Diencephalon (tissue), 1 donor: ENCODE measurements around the gene CHRNA9. TPM values are rescaled to one million over a fixed set of nuclear protein-coding genes. Genes with fewer than 3 reads are reported as not detected.

Experiments used
- small RNA-seq: library from RNA; depleted of rRNA; stranded (forward); fragments of <200 nt; gene quantifications from one replicate; pipeline ENCODE3, GENCODE V24; 2014
- total RNA-seq: library from RNA; depleted of rRNA; stranded (reverse); fragments of >200 nt; gene quantifications from one replicate; pipeline ENCODE4 v1.2.3, GENCODE V29; 2014

The CHRNA9 gene
- total RNA-seq, result not detected

DNA sequence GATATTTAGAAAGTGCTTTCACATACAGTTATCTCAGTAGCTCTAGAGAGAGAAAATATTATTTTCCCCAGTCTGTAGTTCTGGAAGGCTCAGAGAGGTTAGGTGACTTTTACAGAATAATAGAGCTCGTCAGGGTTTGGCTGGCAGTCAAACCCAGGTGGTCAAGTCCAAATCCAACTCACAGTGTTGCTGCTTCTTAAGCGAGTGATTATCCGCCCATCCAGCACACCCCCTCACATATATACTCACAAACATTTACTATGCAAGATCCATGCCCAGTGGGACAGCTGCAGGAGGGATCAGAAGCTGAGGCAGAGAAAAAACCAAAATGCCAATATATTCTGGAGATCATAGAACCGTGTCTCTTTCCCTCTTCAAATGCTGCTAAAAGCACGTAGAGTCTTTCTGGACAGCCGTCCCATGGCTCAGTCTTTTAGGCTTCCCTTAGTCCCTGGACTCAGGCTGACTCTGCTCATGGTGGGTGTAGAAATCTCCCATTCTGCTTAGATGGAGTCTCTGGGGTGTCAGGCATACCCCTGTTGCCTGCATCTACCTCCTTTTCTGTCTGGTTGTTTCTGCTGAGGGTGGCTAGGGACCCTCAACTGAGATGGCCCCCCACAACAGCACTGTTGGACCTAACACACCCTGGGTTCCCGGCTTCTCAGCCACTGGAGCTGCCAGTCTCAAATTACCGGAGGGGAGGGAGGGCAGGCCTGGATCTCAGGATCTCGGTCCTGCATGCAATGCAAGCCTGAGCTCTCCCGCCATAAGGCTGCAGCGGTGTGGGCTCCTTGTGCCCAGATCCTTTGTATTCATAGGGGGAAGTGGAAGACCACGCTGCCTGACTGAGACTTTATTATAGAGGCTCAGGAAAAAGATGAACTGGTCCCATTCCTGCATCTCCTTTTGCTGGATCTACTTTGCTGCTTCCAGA, at the start of gene CHRNA9:
Gene CHRNA9 (plus strand): TSS at position 743 of the 934 bp plus-strand sequence. CDS start 135 bp downstream, at position 878.

Small RNA genes lying within 50 kb of the gene (small RNA-seq; reads per million reads assigned to genes)
- not detected for gene RNU7-74P

Other genes starting within 250 kb of the CHRNA9 start
- 0.46 TPM for gene RHOH, start 138.3 kb upstream of the CHRNA9 start, total RNA-seq